HepG2 (cell line): ENCODE results near the gene PTK7. TPM values are rescaled to one million over a fixed set of nuclear protein-coding genes. Genes with fewer than 3 reads are reported as not detected.
A peak's percentile ranks its signal among the peaks of the same experiment; 100 is the strongest.

Source experiments
- BHLHE40 ChIP-seq: IDR thresholded peaks from 2 replicates; pipeline ENCODE4 v1.6.1; 2011; ENCODE audit warnings: low read length, improper control_type of control experiment
- BORCS8-MEF2B ChIP-seq: sonication (generic); formaldehyde crosslinking; IDR thresholded peaks from 2 replicates; pipeline ENCODE4 v1.8.0; 2022; ENCODE audit warnings: mild to moderate bottlenecking, missing genetic modification reagents
- CAMTA2 ChIP-seq: sonication (generic); formaldehyde crosslinking; IDR thresholded peaks from 2 replicates; pipeline ENCODE4 v1.4.0; 2020; ENCODE audit warnings: mild to moderate bottlenecking, missing genetic modification reagents, borderline replicate concordance
- CREB1 ChIP-seq, 2 experiments: fragments of 450-650 bp in 1 of 2; IDR thresholded peaks; 2 replicates each; pipeline ENCODE4 v1.6.1; 2016 to 2017; ENCODE audit warnings: control low read depth in 1 of 2, mild to moderate bottlenecking in 1 of 2, missing compliant biosample characterization in 1 of 2, missing genetic modification characterization in 1 of 2
- EP300 ChIP-seq, 3 experiments: sonication (generic) in 1 of 3; formaldehyde crosslinking in 1 of 3; IDR thresholded peaks; 2 replicates each; pipeline versions ENCODE4 v1.5.1 to v1.6.1; 2011 to 2020; ENCODE audit warnings: low read depth in 2 of 3, low read length in 2 of 3, borderline replicate concordance in 1 of 3, improper control_type of control experiment in 1 of 3, mild to moderate bottlenecking in 1 of 3, missing genetic modification reagents in 1 of 3, moderate library complexity in 1 of 3
- MED1 ChIP-seq: sonication (generic); formaldehyde crosslinking; IDR thresholded peaks from 2 replicates; pipeline ENCODE4 v1.4.0; 2020; ENCODE audit warnings: missing genetic modification reagents
- MXD1 ChIP-seq: sonication (generic); formaldehyde crosslinking; IDR thresholded peaks from 2 replicates; pipeline ENCODE4 v1.4.0; 2020; ENCODE audit warnings: mild to moderate bottlenecking, missing genetic modification reagents
- NFRKB ChIP-seq: fragments of 450-650 bp; IDR thresholded peaks from 2 replicates; pipeline ENCODE4 v1.6.1; 2017
- NR2F2 ChIP-seq: IDR thresholded peaks from 2 replicates; pipeline ENCODE4 v1.6.1; 2012; ENCODE audit warnings: low read depth, inconsistent platforms, borderline replicate concordance
- PBX3 ChIP-seq: sonication (generic); formaldehyde crosslinking; IDR thresholded peaks from 2 replicates; pipeline ENCODE4 v1.8.1; 2023; ENCODE audit warnings: missing genetic modification reagents, inconsistent platforms, borderline replicate concordance
- PLRG1 ChIP-seq: fragments of 450-650 bp; conservative IDR thresholded peaks from 2 replicates; pipeline ENCODE4 v1.6.1; 2016
- POGZ ChIP-seq: sonication (generic); formaldehyde crosslinking; IDR thresholded peaks from 2 replicates; pipeline ENCODE4 v1.4.0; 2020; ENCODE audit warnings: mild to moderate bottlenecking, missing genetic modification reagents
- TFDP2 ChIP-seq: sonication (generic); formaldehyde crosslinking; IDR thresholded peaks from 2 replicates; pipeline ENCODE4 v1.4.0; 2020; ENCODE audit warnings: missing genetic modification reagents
- YEATS4 ChIP-seq: sonication (generic); formaldehyde crosslinking; IDR thresholded peaks from 2 replicates; pipeline ENCODE4 v1.4.0; 2020; ENCODE audit warnings: missing genetic modification reagents, borderline replicate concordance
- ZC3H4 ChIP-seq: sonication (generic); formaldehyde crosslinking; IDR thresholded peaks from 2 replicates; pipeline ENCODE4 v1.4.0; 2020; ENCODE audit warnings: missing genetic modification reagents, borderline replicate concordance
- ZNF142 ChIP-seq: sonication (generic); formaldehyde crosslinking; IDR thresholded peaks from 2 replicates; pipeline ENCODE4 v1.4.0; 2020; ENCODE audit warnings: missing genetic modification reagents
- ZNF547 ChIP-seq: sonication (generic); formaldehyde crosslinking; IDR thresholded peaks from 2 replicates; pipeline ENCODE4 v1.5.1; 2020; ENCODE audit warnings: mild to moderate bottlenecking, missing genetic modification reagents
- ZNF652 ChIP-seq: IDR thresholded peaks from 2 replicates; pipeline ENCODE4 v1.6.1; 2016; ENCODE audit warnings: low read depth, borderline replicate concordance
- polyA plus RNA-seq, 8 experiments: library from polyadenylated mRNA; depleted of rRNA in 3 of 8; stranded (reverse) in 7 of 8; unstranded in 1 of 8; fragments of >200 nt; fragmentation: Illumina TruSeq in 4 of 8; extraction: Trizol in 4 of 8; gene quantifications; 2 replicates each; pipeline versions ENCODE4 v1.2.1 to v1.2.3, GENCODE V29; 2011 to 2016; ENCODE audit warnings: low read depth in 4 of 8, missing spikeins in 1 of 8, mixed read lengths in 1 of 8; ENCODE audit not compliant: insufficient read depth in 1 of 8
- total RNA-seq, 5 experiments: library from RNA; depleted of rRNA; stranded (reverse); fragments of >200 nt; fragmentation: Illumina TruSeq; extraction: Trizol; gene quantifications; 2 replicates each; pipeline ENCODE4 v1.2.3, GENCODE V29; 2016; ENCODE audit warnings: low read depth in 1 of 5

The PTK7 gene
- total and polyA plus RNA-seq, 2 of the 13 experiments (the other 11 are each of a cell fraction or from before 2014, with no cell fraction given), result 98.5 to 99.8 TPM

- TF ChIP-seq ZC3H4 (CRISPR knock-in tag), result peak; percentile 81
- TF ChIP-seq PBX3 (CRISPR knock-in tag), result no peak
- TF ChIP-seq POGZ (CRISPR knock-in tag), result peak; percentile 72
- TF ChIP-seq CREB1 (IDR thresholded peaks at IDR 0.05), result peak; percentile 29; the same call in 1 of the 2 replicates
- peak; percentile 88 for TF ChIP-seq CREB1 (CRISPR knock-in tag; IDR thresholded peaks at IDR 0.05)
- TF ChIP-seq NR2F2, result no peak; the same call in 1 of the 2 replicates
- 0 out of 2 replicates have a peak, but pooled peaks have one; percentile 67 for TF ChIP-seq CAMTA2 (CRISPR knock-in tag)
- peak; percentile 76 for TF ChIP-seq TFDP2 (CRISPR knock-in tag)
- TF ChIP-seq BHLHE40, result no peak
- TF ChIP-seq PLRG1, result no peak
- TF ChIP-seq MED1 (CRISPR knock-in tag), result peak; percentile 87
- no peak; the same call in 1 of the 2 replicates for TF ChIP-seq ZNF652 (CRISPR knock-in tag)
- no peak for TF ChIP-seq NFRKB
- peak; percentile 94 for TF ChIP-seq MXD1 (CRISPR knock-in tag)
- TF ChIP-seq YEATS4, result peak; percentile 98
- 0 out of 2 replicates have a peak, but pooled peaks have one; percentile 51 for TF ChIP-seq ZNF142
- TF ChIP-seq EP300 (IDR thresholded peaks at IDR 0.05; ENCODE audit: low read depth in 2 of 2, low read length in 2 of 2), result 0 out of 4 replicates have a peak, but pooled peaks of 1 of the 2 experiments have one; percentile 2
- peak; percentile 68 for TF ChIP-seq EP300 (CRISPR knock-in tag; IDR thresholded peaks at IDR 0.05; ENCODE audit: borderline replicate concordance)
- TF ChIP-seq BORCS8-MEF2B (CRISPR knock-in tag), result peak; percentile 55
- peak; percentile 88 for TF ChIP-seq ZNF547 (CRISPR knock-in tag)
Measured at GRCh38 chr6:43053545-43054205, 22.4 kb upstream of the PTK7 start, which contains the start of gene CUL7 (continued).
